HG02798 (cell line): ENCODE results near the gene ZNF784.

ENCODE experiments used
- ATAC-seq: cut with Tn5 transposase; IDR thresholded peaks from one replicate; pipeline ENCODE4 v1.9.1; 2021; ENCODE audit warnings: mild to moderate bottlenecking; ENCODE audit not compliant: unreplicated experiment, poor library complexity

ZNF784 gene

GRCh38 chr19:55605637-55606470 lies 18.5 kb downstream of the ZNF784 start, which contains the start of gene ZNF865:
TSS of gene ZNF865 (plus strand) at chr19:55605647. CDS start at chr19:55613619, 7,972 bp downstream.
- peak; percentile 17 for ATAC-seq

DNA sequence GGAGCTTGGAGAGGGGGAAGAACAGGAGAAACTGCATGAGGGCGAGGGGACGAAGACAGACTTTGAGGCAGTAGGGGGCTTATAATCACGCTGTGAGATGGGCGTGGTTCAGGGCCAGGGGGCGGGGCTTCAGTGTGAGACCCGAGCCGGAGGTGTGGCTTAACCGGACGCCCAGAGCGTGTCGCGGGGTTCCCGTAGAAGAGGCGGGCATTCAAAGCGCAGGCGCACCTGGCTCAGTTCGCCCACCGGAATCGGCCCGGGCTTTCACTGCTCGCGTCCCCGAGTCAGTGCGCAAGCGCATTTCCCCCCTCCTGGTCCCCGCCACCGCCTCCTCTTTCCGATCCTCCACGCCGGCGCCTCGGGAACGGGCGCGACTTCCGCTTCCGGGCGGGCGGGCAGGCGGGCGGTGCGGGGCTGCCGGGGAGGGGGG lies 19.1 kb downstream of the ZNF784 start:
- ATAC-seq = peak; percentile 82

DNA sequence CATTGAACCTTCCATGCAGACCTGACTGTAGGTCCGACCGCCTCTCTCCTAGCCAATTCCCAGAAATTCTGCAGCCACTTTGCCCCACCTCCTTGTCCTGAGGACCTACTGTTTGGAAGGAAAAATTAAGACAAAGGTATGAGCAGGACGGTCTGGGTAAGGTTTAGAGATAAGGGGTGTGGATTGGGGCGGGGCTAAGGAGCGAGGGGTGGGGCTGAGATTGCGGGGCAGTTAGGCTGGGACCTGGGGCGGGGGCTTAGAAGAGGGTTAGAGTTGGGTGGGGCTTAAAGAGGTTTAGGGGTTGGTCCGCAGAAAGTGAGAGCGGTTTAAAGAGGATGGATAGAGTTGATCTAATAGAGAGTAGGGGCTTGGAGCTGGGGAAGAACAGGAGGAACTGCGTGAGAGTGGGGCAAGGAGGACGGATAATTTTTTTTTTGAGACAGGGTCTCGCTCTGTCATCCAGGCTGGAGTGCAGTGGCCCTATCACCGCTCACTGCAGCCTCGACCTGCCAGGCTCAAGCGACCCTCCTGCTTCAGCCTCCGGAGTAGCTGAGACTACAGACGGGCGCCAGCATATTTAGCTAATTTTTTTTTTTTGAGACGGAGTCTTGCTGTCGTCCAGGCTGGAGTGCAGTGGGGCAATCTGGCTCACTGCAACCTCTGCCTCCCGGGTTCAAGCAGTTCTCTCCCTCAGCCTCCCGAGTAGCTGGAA lies 20.6 kb downstream of the ZNF784 start:
- no peak for ATAC-seq

- ATAC-seq = no peak
These were observed 21.3 kb downstream of the ZNF784 start for GRCh38 chr19:55603115-55603514.

GRCh38 chr19:55602104-55603001 lies 22.0 kb downstream of the ZNF784 start:
- ATAC-seq = no peak

DNA sequence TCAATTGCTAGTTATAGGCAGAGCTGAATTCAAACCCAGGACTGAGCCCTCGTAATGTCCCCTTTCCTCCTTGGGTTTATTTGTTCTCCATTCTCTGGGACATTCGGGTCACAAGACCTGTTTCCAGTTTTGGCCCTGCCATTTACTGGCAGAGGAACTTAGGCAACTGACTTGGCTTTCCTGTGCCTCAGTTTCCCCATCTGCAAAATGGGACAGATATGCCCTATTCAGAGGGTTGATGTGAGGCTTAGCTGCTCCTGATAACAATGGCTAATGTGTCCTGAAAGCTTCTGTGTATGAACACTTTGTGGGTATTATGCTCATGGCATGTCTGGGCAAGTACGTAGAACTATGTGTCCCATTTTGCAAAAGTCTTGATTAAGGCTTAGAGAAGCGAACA lies 23.3 kb downstream of the ZNF784 start:
- no peak for ATAC-seq

GRCh38 chr19:55600662-55601028 lies 23.7 kb downstream of the ZNF784 start:
- ATAC-seq = no peak

- peak; percentile 60 for ATAC-seq
These were observed 24.3 kb downstream of the ZNF784 start, which contains the start of gene ZNF524 for GRCh38 chr19:55599842-55600661. TSS of gene ZNF524 (plus strand) at chr19:55600288. CDS start at chr19:55602113, 1,825 bp downstream.

DNA sequence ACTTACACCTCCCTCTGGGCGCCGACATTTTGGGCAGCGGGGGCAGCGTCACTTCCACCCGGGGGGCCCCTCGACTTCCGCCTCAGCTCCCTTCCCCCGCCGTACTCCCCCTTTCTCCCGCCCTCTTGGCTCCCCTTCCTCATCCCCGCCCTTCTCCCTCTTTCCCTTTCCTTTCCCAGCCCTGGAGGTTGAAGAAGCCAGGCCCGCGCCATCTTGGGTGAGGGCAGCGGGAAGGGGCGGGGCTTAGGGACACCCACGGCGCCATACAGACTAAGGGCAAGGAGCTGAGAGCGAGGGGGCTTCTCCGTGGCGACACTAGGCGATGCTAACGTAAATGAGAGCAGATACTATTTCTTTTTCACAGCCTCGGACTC lies 24.9 kb downstream of the ZNF784 start, which contains the start of gene FIZ1:
TSS of gene FIZ1 (minus strand) at position 50 of the 374 bp plus-strand sequence. CDS start 1,652 bp downstream, outside the sequence.
- ATAC-seq = peak; percentile 61

DNA sequence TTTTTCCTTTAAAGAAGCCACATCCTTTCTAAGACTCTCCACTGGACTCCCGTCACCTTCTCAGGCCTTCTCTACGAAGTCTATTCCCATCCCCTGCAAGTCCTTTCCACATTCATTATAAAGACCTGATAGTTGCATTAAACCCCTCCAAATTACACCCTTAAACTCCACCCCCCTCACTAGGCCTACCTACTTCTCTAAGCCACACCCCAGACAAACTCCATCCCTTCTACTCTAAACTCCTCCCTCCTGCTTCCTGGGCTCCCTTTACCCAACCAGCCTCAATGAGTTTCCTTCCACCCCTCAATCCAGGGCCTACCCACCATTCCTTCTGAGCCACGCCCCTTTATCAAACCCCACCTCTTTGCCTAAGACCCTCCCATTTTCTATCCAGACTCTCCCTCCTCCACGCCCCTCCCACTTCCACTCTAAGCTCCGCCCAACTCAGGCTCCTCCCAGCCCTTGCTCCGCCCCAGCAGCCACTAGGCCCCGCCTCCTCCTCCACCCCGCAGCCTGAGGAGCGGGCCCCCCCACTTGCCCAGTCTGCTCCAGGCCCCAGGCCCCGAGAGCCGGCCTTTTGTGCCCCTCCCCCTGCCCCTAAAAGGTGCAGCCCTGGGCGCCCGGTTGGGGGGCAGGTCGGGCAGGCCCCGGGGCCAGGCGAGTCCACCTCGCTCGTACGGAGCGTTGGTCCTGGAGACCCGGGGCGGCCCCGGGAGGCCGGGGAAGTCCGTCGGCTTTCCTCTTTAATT lies 25.5 kb downstream of the ZNF784 start:
- ATAC-seq = peak; percentile 49

DNA sequence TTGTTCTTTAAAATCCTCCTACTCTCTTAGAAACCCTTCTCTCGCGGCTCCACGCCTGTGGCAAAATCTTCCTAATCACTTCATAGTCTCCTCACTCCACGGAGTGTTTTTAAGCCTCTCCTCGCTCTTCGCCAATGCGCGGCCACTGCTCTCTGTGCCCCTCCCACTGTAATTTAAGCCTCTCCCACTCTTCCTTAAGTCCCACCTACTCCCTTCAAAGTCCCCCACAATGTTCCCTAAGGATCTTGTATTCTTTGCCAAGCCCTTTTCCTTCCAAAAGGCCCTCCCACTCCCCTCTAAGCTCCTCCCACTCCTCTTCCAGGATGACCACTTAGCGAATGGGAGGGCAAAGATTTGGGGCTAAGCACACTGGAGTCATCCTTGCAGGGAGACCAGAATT lies 26.3 kb downstream of the ZNF784 start:
- ATAC-seq = no peak

- no peak for ATAC-seq
These were observed 26.9 kb downstream of the ZNF784 start for GRCh38 chr19:55597501-55597921.

DNA sequence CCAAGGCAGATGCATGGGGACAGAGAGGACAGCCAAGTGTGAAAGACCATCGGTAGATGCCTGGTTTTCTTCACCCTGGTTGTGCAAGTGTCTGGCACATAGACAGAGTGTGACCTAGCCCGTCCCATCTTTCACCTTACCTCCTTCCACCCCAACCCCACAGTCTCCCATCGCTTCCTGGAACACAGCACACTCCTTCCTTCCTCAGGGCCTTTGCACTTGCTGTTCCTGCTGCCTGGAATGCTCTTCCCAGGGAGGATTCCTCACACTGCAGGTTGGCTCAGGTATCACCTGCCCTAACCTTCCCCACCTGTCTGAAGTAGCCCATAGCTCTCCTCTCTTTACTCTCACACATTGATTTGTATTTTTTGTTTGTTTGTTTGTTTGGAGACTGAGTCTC lies 28.1 kb downstream of the ZNF784 start:
- no peak for ATAC-seq

GRCh38 chr19:55594996-55595545 lies 29.3 kb downstream of the ZNF784 start:
- no peak for ATAC-seq

GRCh38 chr19:55593096-55593772 lies 31.1 kb downstream of the ZNF784 start:
- ATAC-seq = no peak

DNA sequence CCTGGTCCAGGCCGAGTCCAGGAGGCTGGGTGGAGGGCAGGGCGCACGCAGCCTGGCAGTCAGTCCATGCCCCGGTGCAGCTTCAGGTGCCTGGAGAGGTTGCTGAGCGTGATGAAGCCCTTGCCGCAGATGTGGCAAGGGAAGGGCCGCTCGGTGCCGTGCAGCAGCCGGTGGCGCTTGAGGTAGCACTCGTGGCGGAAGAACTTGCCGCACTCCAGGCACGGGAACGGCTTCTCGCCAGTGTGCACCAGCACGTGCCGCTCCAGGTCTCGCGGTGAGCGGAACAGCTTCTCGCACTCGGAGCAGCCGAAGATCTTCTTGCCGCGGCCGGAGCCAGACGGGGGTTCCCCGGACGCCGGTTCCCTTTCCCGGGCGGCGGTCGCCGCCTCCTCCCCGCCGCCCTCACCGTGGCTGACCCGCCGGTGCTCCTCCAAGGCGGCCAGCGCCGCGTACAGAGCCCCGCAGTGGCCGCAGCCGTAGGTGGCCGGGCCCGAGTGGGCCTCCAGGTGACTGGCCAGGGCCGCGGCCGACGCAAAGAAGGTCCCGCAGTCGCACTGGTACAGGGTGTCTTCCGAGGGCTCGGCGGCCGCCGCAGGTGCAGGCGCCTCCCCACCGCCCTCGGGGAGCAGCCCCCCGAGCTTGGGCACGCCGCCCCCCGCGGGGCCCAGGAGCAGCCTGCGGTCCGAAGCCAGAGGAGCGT lies 31.8 kb downstream of the ZNF784 start:
- no peak for ATAC-seq

DNA sequence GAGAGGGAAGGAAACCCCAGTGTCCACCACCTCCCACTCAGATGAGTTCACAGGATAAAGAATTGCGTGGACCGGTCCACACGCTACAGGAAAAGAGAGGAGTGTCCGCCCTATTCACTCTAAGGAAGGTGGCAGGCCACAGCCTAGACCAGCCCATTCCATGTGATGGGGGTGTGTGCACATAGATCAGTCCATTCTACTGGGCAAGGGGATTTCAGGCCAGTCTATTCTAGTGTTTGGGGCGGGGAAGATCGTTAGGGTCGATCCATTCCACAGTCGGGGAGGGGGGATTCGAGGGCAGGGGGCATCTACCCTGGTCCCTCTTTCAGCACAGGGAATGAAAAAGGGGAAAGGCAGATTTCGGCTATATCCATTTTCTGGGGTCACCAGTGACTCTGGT lies 32.8 kb downstream of the ZNF784 start:
- no peak for ATAC-seq
